Stimulated activated CD8-positive, alpha-beta memory T cell treated with anti-CD3 and anti-CD28 coated beads, Interleukin-4, amount 100 ng/mL, for 1 hour (primary cell): ENCODE results near the gene ARHGAP32.
"Not testable (repeated sequence)": the region's sequence is repeated elsewhere in the genome, so short reads cannot be mapped to it uniquely, and the experiment has no call there.

Experiments
- DNase-seq, 2 donors: peaks; one replicate each; pipeline ENCODE4 v3.0.0-alpha.2; 2020; ENCODE audit warnings: low read depth in 2 of 2, low spot score in 1 of 2

ARHGAP32 gene

GRCh38 chr11:128937480-128937879 is 254.6 kb downstream of the ARHGAP32 start:
- no peak for DNase-seq

- DNase-seq, result no peak
These were observed 255.4 kb downstream of the ARHGAP32 start for GRCh38 chr11:128936606-128937251.

GRCh38 chr11:128934926-128935325 is 257.2 kb downstream of the ARHGAP32 start:
- no peak for DNase-seq

- DNase-seq, result no peak
These were observed 257.8 kb downstream of the ARHGAP32 start for GRCh38 chr11:128934351-128934750.

GRCh38 chr11:128933481-128934178 is 258.5 kb downstream of the ARHGAP32 start:
- DNase-seq, result no peak

GRCh38 chr11:128931668-128932067 is 260.5 kb downstream of the ARHGAP32 start:
- no peak for DNase-seq

- no peak for DNase-seq
These were observed 261.1 kb downstream of the ARHGAP32 start for GRCh38 chr11:128931066-128931465.

- no peak for DNase-seq
These were observed 262.1 kb downstream of the ARHGAP32 start for GRCh38 chr11:128929991-128930390.

- DNase-seq, result no peak
These were observed 262.7 kb downstream of the ARHGAP32 start for GRCh38 chr11:128929468-128929867.

GRCh38 chr11:128928400-128928799 is 263.7 kb downstream of the ARHGAP32 start:
- DNase-seq, result no peak

GRCh38 chr11:128927683-128928336 is 264.3 kb downstream of the ARHGAP32 start:
- DNase-seq, result no peak

- DNase-seq, result no peak
These were observed 265.0 kb downstream of the ARHGAP32 start for GRCh38 chr11:128927108-128927461.

- DNase-seq, result no peak
These were observed 265.6 kb downstream of the ARHGAP32 start for GRCh38 chr11:128926437-128927107.

GRCh38 chr11:128926000-128926399 is 266.1 kb downstream of the ARHGAP32 start:
- no peak for DNase-seq

- DNase-seq, result no peak
These were observed 266.9 kb downstream of the ARHGAP32 start for GRCh38 chr11:128925250-128925600.

GRCh38 chr11:128924510-128925249 is 267.4 kb downstream of the ARHGAP32 start:
- no peak for DNase-seq

- no peak for DNase-seq
These were observed 268.0 kb downstream of the ARHGAP32 start for GRCh38 chr11:128924104-128924503.

- no peak for DNase-seq
These were observed 270.3 kb downstream of the ARHGAP32 start for GRCh38 chr11:128921793-128922192.

- no peak for DNase-seq
These were observed 271.5 kb downstream of the ARHGAP32 start for GRCh38 chr11:128920666-128921065.

GRCh38 chr11:128919635-128920034 is 272.5 kb downstream of the ARHGAP32 start:
- not testable (repeated sequence) for DNase-seq

GRCh38 chr11:128919216-128919615 is 272.9 kb downstream of the ARHGAP32 start:
- DNase-seq, result no peak
